GM12878 (cell line): ENCODE measurements around the gene CROCC. TPM values are rescaled to one million over a fixed set of nuclear protein-coding genes. Genes with fewer than 3 reads are reported as not detected.

Experiments
- ATAC-seq: fragments of 200-7000 bp; cut with Tn5 transposase; 3 replicates; pipeline ENCODE4 v1.9.1; 2020; ENCODE audit warnings: mild to moderate bottlenecking, moderate library complexity
- BruUV-seq: library from RNA; stranded (reverse); fragments of 400-500 nt; replicated peaks from 2 replicates; lab custom pipeline; 2021; lab: Mats Ljungman, UMichigan
- CTCF ChIA-PET: fragments of 300-600 bp; sonication (Branson Sonifier 250); formaldehyde crosslinking; extraction: SDS; loops from one replicate; lab custom pipeline; 2021; ENCODE audit warnings: inconsistent platforms; lab: Yijun Ruan, JAX
- POLR2A ChIA-PET: fragments of 350-600 bp; formaldehyde crosslinking; extraction: SDS; loops from one replicate; lab custom pipeline; 2021; ENCODE audit warnings: inconsistent platforms; lab: Charles Lee
- RAD21 ChIA-PET: fragments of 300-600 bp; sonication (Branson Sonifier 250); formaldehyde crosslinking; loops from one replicate; lab custom pipeline; 2023; ENCODE audit warnings: antibody characterized with exemption; ENCODE audit not compliant: unreplicated experiment; lab: Charles Lee
- SMC1A ChIA-PET: fragments of 300-600 bp; sonication (Branson Sonifier 250); formaldehyde crosslinking; loops from one replicate; lab custom pipeline; 2023; ENCODE audit not compliant: unreplicated experiment, uncharacterized antibody; lab: Charles Lee
- DNase-seq: peaks from one replicate; pipeline ENCODE4 v3.0.0-alpha.2; 2011; ENCODE audit warnings: low read depth, low spot score
- FAIRE-seq: peaks from 3 replicates; lab custom pipeline; 2011; peaks lifted over from hg19 to GRCh38; lab: Jason Lieb, UNC
- H2AFZ ChIP-seq: 2 replicates; pipeline ENCODE4 v1.6.0; 2011; ENCODE audit warnings: low read depth, low read length, control low read depth; ENCODE audit not compliant: control insufficient read depth
- H3K27ac ChIP-seq: 2 replicates; pipeline ENCODE4 v1.5.1; 2011; ENCODE audit warnings: control low read depth; ENCODE audit not compliant: control insufficient read depth, insufficient read depth
- H3K27me3 ChIP-seq, 2 experiments: replicated peaks in 1 of 2; 2 replicates each; pipeline versions ENCODE4 v1.6.0 to v1.6.1; 2011; ENCODE audit warnings: low read length in 1 of 2; ENCODE audit not compliant: control insufficient read depth in 2 of 2, insufficient read depth in 2 of 2
- H3K36me3 ChIP-seq, 2 experiments: 2 replicates each; pipeline ENCODE4 v1.5.1; 2011; ENCODE audit warnings: low read length in 1 of 2; ENCODE audit not compliant: control insufficient read depth in 2 of 2, insufficient read depth in 2 of 2
- H3K4me1 ChIP-seq: 2 replicates; pipeline ENCODE4 v1.6.1; 2011; ENCODE audit warnings: mild to moderate bottlenecking, low read length, moderate library complexity, mixed read lengths; ENCODE audit not compliant: control insufficient read depth, insufficient read depth
- H3K4me2 ChIP-seq: 2 replicates; pipeline ENCODE4 v1.6.0; 2011; ENCODE audit warnings: control low read depth; ENCODE audit not compliant: control insufficient read depth, insufficient read depth
- H3K4me3 ChIP-seq: fragments of 200-600 bp; sonication (generic); 2 replicates; pipeline ENCODE4 v1.5.1; 2016
- H3K79me2 ChIP-seq: 2 replicates; pipeline ENCODE4 v1.6.0; 2011; ENCODE audit warnings: low read length; ENCODE audit not compliant: control insufficient read depth, insufficient read depth
- H3K9ac ChIP-seq: 2 replicates; pipeline ENCODE4 v1.8.0; 2011; ENCODE audit warnings: low read length, control low read depth, mixed read lengths; ENCODE audit not compliant: control insufficient read depth, insufficient read depth
- H3K9me3 ChIP-seq: replicated peaks from 3 replicates; pipeline ENCODE4 v1.5.1; 2011; ENCODE audit warnings: mild to moderate bottlenecking, low read length; ENCODE audit not compliant: control insufficient read depth, insufficient read depth
- H4K20me1 ChIP-seq: 2 replicates; pipeline ENCODE4 v1.6.0; 2011; ENCODE audit not compliant: control insufficient read depth, insufficient read depth
- FOXM1 ChIP-seq: IDR thresholded peaks from 2 replicates; pipeline ENCODE4 v1.6.1; 2012; ENCODE audit warnings: low read depth, mild to moderate bottlenecking, inconsistent platforms, low read length, moderate library complexity
- SP1 ChIP-seq: IDR thresholded peaks from one replicate; pipeline ENCODE4 v1.6.1; 2011; ENCODE audit warnings: low read depth, low read length
- WGBS: methylation state at CpG from one replicate; pipeline ENCODE4 v1.1.6; 2016; ENCODE audit warnings: low lambda C conversion rate; ENCODE audit not compliant: insufficient replicate concordance, insufficient coverage; ENCODE audit errors: missing lambda C conversion rate; 5-methylcytosine and 5-hydroxymethylcytosine counted together
- in situ Hi-C: fragments of 300-500 bp; cut with MboI; formaldehyde crosslinking; loops from 9 replicates; pipeline ENCODE4 v1.14.3; 2018; ENCODE audit warnings: mixed read lengths
- intact Hi-C: fragments of 100-400 bp; cut with micrococcal nuclease; formaldehyde crosslinking; loops from one replicate; pipeline ENCODE4 v1.14.2; 2022; ENCODE audit not compliant: unreplicated experiment
- polyA plus RNA-seq, 11 experiments: library from polyadenylated mRNA; depleted of rRNA in 4 of 11; unstranded in 6 of 11; stranded (reverse) in 5 of 11; fragments of >200 nt; fragmentation: Nextera tagmentation in 4 of 11; fragmentation: Illumina TruSeq in 1 of 11; extraction: Ambion mirVana in 4 of 11; extraction: Trizol in 1 of 11; gene quantifications; 1 replicate in 1 of 11; 2 replicates in 10 of 11; pipeline versions ENCODE4 v1.2.1 to v1.2.3, GENCODE V29; 2011 to 2016; ENCODE audit warnings: inconsistent platforms in 2 of 11, missing spikeins in 2 of 11, low read depth in 1 of 11
- small RNA-seq: library from RNA; depleted of rRNA; stranded (forward); fragments of <200 nt; gene quantifications from one replicate; pipeline ENCODE3, GENCODE V24; 2014
- total RNA-seq, 4 experiments: library from RNA; depleted of rRNA in 3 of 4; stranded (reverse); fragments of >200 nt in 3 of 4; fragmentation: Illumina TruSeq in 1 of 4; extraction: Trizol in 1 of 4; gene quantifications; 2 replicates each; pipeline versions ENCODE4 v1.2.1 to v1.2.3, GENCODE V29; 2013 to 2021
- TF ChIP-seq, protein P1 (sequence below): IDR thresholded peaks from 2 replicates; pipeline ENCODE4 v1.6.1; 2012; ENCODE audit warnings: low read depth, low read length, improper control_type of control experiment

Gene CROCC
- total and polyA plus RNA-seq, 10 of the 15 experiments (the other 5 are each of a cell fraction or from before 2014, with no cell fraction given): 0.04 to 5.5 (median 2.3) TPM

DNA sequence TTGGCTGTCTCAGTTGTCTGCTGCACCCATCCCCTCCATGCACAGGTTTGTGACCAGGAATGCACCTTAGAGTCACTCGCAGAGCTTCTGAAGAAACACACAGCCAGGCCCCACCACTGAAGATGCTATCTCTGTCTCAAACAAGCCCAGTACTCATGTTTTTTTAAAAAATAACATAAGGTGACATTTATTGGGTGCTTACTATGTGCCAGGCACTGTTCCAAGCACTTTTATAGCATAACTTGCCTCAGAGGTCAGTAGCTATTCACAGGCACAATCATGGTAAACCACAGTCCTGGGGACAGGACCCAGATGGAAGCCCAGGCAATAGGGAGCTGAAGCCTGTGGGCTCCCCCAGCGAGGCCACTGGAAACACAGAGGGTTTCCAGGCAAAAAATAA is 98.8 kb downstream of the CROCC start (continued):
- TF ChIP-seq, protein P1, sequence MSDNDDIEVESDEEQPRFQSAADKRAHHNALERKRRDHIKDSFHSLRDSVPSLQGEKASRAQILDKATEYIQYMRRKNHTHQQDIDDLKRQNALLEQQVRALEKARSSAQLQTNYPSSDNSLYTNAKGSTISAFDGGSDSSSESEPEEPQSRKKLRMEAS: no peak

DNA sequence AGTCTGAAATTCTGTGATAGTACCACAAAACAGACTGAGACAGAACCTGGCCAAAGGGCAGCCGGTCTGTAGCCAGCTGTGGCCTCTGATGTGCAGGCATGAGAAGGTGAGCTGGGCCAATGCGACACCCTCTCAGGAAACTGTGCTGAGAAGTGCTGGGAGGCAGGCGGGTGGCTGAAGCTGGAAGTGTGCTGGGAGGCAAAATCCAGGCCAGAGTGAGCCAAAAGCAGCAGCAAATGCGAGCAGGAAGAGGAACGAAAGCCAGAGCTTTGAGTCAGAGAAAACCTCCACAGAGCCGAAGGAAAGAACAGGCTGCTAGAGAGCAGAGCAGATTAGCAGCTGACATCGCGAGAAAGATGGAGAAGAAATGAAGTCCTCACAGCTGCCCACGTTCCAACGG is 100.2 kb downstream of the CROCC start:
- no peak for FAIRE-seq
- ChIA-PET SMC1A (interaction anchor here (1.5 to 2.0 kb wide), 2 partner anchors 11 to 12 kb away, joined by 5 read pairs; no protein-coding TSS in a partner anchor), CTCF (interaction anchor here (0.7 to 1.2 kb wide), 3 partner anchors 18 to 25 kb away, joined by 4 to 5 read pairs (median 5); no protein-coding TSS in a partner anchor), RAD21 (no interaction called here), POLR2A (interaction anchor here (0.5 kb wide), 1 partner anchor 9 kb away, joined by 3 read pairs; no protein-coding TSS in a partner anchor)
- no peak overlapping the region for H2AFZ ChIP-seq
- no peak for ATAC-seq
- no peak for DNase-seq
- peaks cover 34% of the 10 kb centered on the region for H3K4me1 ChIP-seq
- 95% methylated on average over 10 of the region's 10 CpGs for WGBS
- BruUV-seq: no TSS peak
- in situ Hi-C loops (no loop called here), intact Hi-C loops (no loop called here)
- H4K20me1 ChIP-seq: no peaks in the 10 kb centered on the region
- H3K4me3 ChIP-seq: no peak overlapping the region
- no peaks in the 10 kb centered on the region for H3K79me2 ChIP-seq
- H3K9me3 ChIP-seq: no peaks in the 10 kb centered on the region
- no peak overlapping the region for H3K4me2 ChIP-seq
- H3K36me3 ChIP-seq: peaks cover 27 to 44% of the 10 kb centered on the region in 2 experiments
- H3K27ac ChIP-seq: no peak overlapping the region
- no peak overlapping the region for H3K9ac ChIP-seq
- TF ChIP-seq SP1 (no peak), FOXM1 (no peak)
- no peaks in the 10 kb centered on the region for H3K27me3 ChIP-seq

Small RNA genes lying within 50 kb of the gene (small RNA-seq; reads per million reads assigned to genes)
- gene RNU1-2: not detected
- gene RNU1-5P: not detected

Other genes with a start within 250 kb of the CROCC start
- gene RNU1-4, start 181.4 kb upstream of the CROCC start, total RNA-seq (2014; rRNA removed): under 0.01 TPM in 2 replicates
- 20,946 and 25,634 TPM in 2 replicates for gene RNU1-4, start 181.4 kb upstream of the CROCC start, total RNA-seq (2014; rRNA removed; fragmentation: Illumina TruSeq; extraction: Trizol)
- 2,403 and 2,678 TPM in 2 replicates for gene RNU1-4, start 181.4 kb upstream of the CROCC start, total RNA-seq (2021)
- 82.4 and 113 TPM in 2 replicates for gene RNU1-4, start 181.4 kb upstream of the CROCC start, polyA plus RNA-seq (2011; rRNA removed)
- gene RNU1-4, start 181.4 kb upstream of the CROCC start, polyA plus RNA-seq (2014; fragmentation: Illumina TruSeq; extraction: Trizol): not detected in 2 replicates
- gene RNU1-4, start 181.4 kb upstream of the CROCC start, polyA plus RNA-seq (2014; fragmentation: Nextera tagmentation; extraction: Ambion mirVana): 1 to 10 TPM; 4.5 to 4.9 TPM
- not detected in 2 replicates for gene RNU1-4, start 181.4 kb upstream of the CROCC start, polyA plus RNA-seq (2014; rRNA removed)
- gene RNU1-4, start 181.4 kb upstream of the CROCC start, polyA plus RNA-seq (2016; fragmentation: Nextera tagmentation; extraction: Ambion mirVana): 1 to 10 TPM; 2.6 to 3.6 TPM
- under 0.01 TPM in 2 replicates for gene RNU1-2, start 26.0 kb upstream of the CROCC start, total RNA-seq (2014; rRNA removed)
- gene RNU1-2, start 26.0 kb upstream of the CROCC start, total RNA-seq (2014; rRNA removed; fragmentation: Illumina TruSeq; extraction: Trizol): 20,946 and 25,634 TPM in 2 replicates
- gene RNU1-2, start 26.0 kb upstream of the CROCC start, total RNA-seq (2021): 2,403 and 2,678 TPM in 2 replicates
- gene RNU1-2, start 26.0 kb upstream of the CROCC start, polyA plus RNA-seq (2011; rRNA removed): 82.4 and 113 TPM in 2 replicates
- gene RNU1-2, start 26.0 kb upstream of the CROCC start, polyA plus RNA-seq (2014; fragmentation: Illumina TruSeq; extraction: Trizol): not detected in 2 replicates
- gene RNU1-2, start 26.0 kb upstream of the CROCC start, polyA plus RNA-seq (2014; fragmentation: Nextera tagmentation; extraction: Ambion mirVana): 1 to 10 TPM; 4.5 to 4.9 TPM
- gene RNU1-2, start 26.0 kb upstream of the CROCC start, polyA plus RNA-seq (2014; rRNA removed): not detected in 2 replicates
- 1 to 10 TPM; 2.6 to 3.6 TPM for gene RNU1-2, start 26.0 kb upstream of the CROCC start, polyA plus RNA-seq (2016; fragmentation: Nextera tagmentation; extraction: Ambion mirVana)
- gene MFAP2, start 58.7 kb downstream of the CROCC start, total RNA-seq (2014; rRNA removed): not detected in 2 replicates
- not detected in 2 replicates for gene MFAP2, start 58.7 kb downstream of the CROCC start, total RNA-seq (2014; rRNA removed; fragmentation: Illumina TruSeq; extraction: Trizol)
- not detected in 2 replicates for gene MFAP2, start 58.7 kb downstream of the CROCC start, total RNA-seq (2021)
- gene MFAP2, start 58.7 kb downstream of the CROCC start, polyA plus RNA-seq (2011; rRNA removed): not detected in 2 replicates
- gene MFAP2, start 58.7 kb downstream of the CROCC start, polyA plus RNA-seq (2014; fragmentation: Illumina TruSeq; extraction: Trizol): not detected in 2 replicates
- not detected for gene MFAP2, start 58.7 kb downstream of the CROCC start, polyA plus RNA-seq (2014; fragmentation: Nextera tagmentation; extraction: Ambion mirVana)
- gene MFAP2, start 58.7 kb downstream of the CROCC start, polyA plus RNA-seq (2014; rRNA removed): not detected in 2 replicates
- gene MFAP2, start 58.7 kb downstream of the CROCC start, polyA plus RNA-seq (2016; fragmentation: Nextera tagmentation; extraction: Ambion mirVana): under 1 TPM in 1 of 2 experiments, not detected in 1; 0.16 TPM
- 14.1 and 20.3 TPM in 2 replicates for gene ATP13A2, start 90.0 kb downstream of the CROCC start, total RNA-seq (2014; rRNA removed)
- gene ATP13A2, start 90.0 kb downstream of the CROCC start, total RNA-seq (2014; rRNA removed; fragmentation: Illumina TruSeq; extraction: Trizol): 6.9 and 8.4 TPM in 2 replicates
- 23.9 and 30.5 TPM in 2 replicates for gene ATP13A2, start 90.0 kb downstream of the CROCC start, total RNA-seq (2021)
- 3.1 and 6.0 TPM in 2 replicates for gene ATP13A2, start 90.0 kb downstream of the CROCC start, polyA plus RNA-seq (2011; rRNA removed)
- gene ATP13A2, start 90.0 kb downstream of the CROCC start, polyA plus RNA-seq (2014; fragmentation: Illumina TruSeq; extraction: Trizol): 1.6 and 7.6 TPM in 2 replicates
- gene ATP13A2, start 90.0 kb downstream of the CROCC start, polyA plus RNA-seq (2014; fragmentation: Nextera tagmentation; extraction: Ambion mirVana): under 1 TPM; 0.24 to 0.75 TPM
- 21.4 and 23.3 TPM in 2 replicates for gene ATP13A2, start 90.0 kb downstream of the CROCC start, polyA plus RNA-seq (2014; rRNA removed)
- 10 to 100 TPM in 1 of 2 experiments, 1 to 10 TPM in 1; 4.2 to 19.3 TPM for gene ATP13A2, start 90.0 kb downstream of the CROCC start, polyA plus RNA-seq (2016; fragmentation: Nextera tagmentation; extraction: Ambion mirVana)
- gene SDHB, start 132.1 kb downstream of the CROCC start, total RNA-seq (2014; rRNA removed): 185 and 207 TPM in 2 replicates
- 147 and 157 TPM in 2 replicates for gene SDHB, start 132.1 kb downstream of the CROCC start, total RNA-seq (2014; rRNA removed; fragmentation: Illumina TruSeq; extraction: Trizol)
- 122 and 124 TPM in 2 replicates for gene SDHB, start 132.1 kb downstream of the CROCC start, total RNA-seq (2021)
- gene SDHB, start 132.1 kb downstream of the CROCC start, polyA plus RNA-seq (2011; rRNA removed): 319 and 379 TPM in 2 replicates
- gene SDHB, start 132.1 kb downstream of the CROCC start, polyA plus RNA-seq (2014; fragmentation: Illumina TruSeq; extraction: Trizol): 192 and 230 TPM in 2 replicates
- 100 to 1,000 TPM; 101 to 215 TPM for gene SDHB, start 132.1 kb downstream of the CROCC start, polyA plus RNA-seq (2014; fragmentation: Nextera tagmentation; extraction: Ambion mirVana)
- 164 and 174 TPM in 2 replicates for gene SDHB, start 132.1 kb downstream of the CROCC start, polyA plus RNA-seq (2014; rRNA removed)
- 100 to 1,000 TPM; 249 to 263 TPM for gene SDHB, start 132.1 kb downstream of the CROCC start, polyA plus RNA-seq (2016; fragmentation: Nextera tagmentation; extraction: Ambion mirVana)
- gene PADI2, start 197.5 kb downstream of the CROCC start, total RNA-seq (2014; rRNA removed): 0.05 and 0.06 TPM in 2 replicates
- gene PADI2, start 197.5 kb downstream of the CROCC start, total RNA-seq (2014; rRNA removed; fragmentation: Illumina TruSeq; extraction: Trizol): 0.09 TPM in 2 replicates
- gene PADI2, start 197.5 kb downstream of the CROCC start, total RNA-seq (2021): 0.18 and 0.21 TPM in 2 replicates
- 1.9 and 3.0 TPM in 2 replicates for gene PADI2, start 197.5 kb downstream of the CROCC start, polyA plus RNA-seq (2011; rRNA removed)
- gene PADI2, start 197.5 kb downstream of the CROCC start, polyA plus RNA-seq (2014; fragmentation: Illumina TruSeq; extraction: Trizol): 0.06 and 0.19 TPM in 2 replicates
- under 1 TPM; 0.05 to 0.09 TPM for gene PADI2, start 197.5 kb downstream of the CROCC start, polyA plus RNA-seq (2014; fragmentation: Nextera tagmentation; extraction: Ambion mirVana)
- gene PADI2, start 197.5 kb downstream of the CROCC start, polyA plus RNA-seq (2014; rRNA removed): 0.09 and 0.10 TPM in 2 replicates
- gene PADI2, start 197.5 kb downstream of the CROCC start, polyA plus RNA-seq (2016; fragmentation: Nextera tagmentation; extraction: Ambion mirVana): under 1 TPM in 1 of 2 experiments, not detected in 1; 0.17 TPM